MCF 10A (cell line): ENCODE results near the gene MXD3. TPM values are rescaled to one million over a fixed set of nuclear protein-coding genes. Genes with fewer than 3 reads are reported as not detected.
A peak's percentile ranks its signal among the peaks of the same experiment; 100 is the strongest.

Experiments used
- BruUV-seq: library from RNA; stranded (reverse); fragments of 400-500 nt; replicated peaks from 2 replicates; lab custom pipeline; 2021; lab: Mats Ljungman, UMichigan
- CTCF ChIA-PET: fragments of 300-600 bp; sonication (Branson Sonifier 250); formaldehyde crosslinking; extraction: SDS; loops from one replicate; lab custom pipeline; 2021; ENCODE audit warnings: antibody characterized with exemption, inconsistent platforms; lab: Yijun Ruan, JAX
- POLR2A ChIA-PET: fragments of 300-600, 350-650 bp; sonication (Branson Sonifier 250); formaldehyde crosslinking; extraction: SDS; loops from one replicate; lab custom pipeline; 2020; ENCODE audit warnings: antibody characterized with exemption, inconsistent platforms; lab: Yijun Ruan, JAX
- DNase-seq: peaks from one replicate; pipeline ENCODE4 v3.0.0-alpha.2; 2018; ENCODE audit not compliant: unreplicated experiment
- H3K27ac Mint-ChIP-seq: one replicate; pipeline ENCODE4 v1.8.0; 2022; ENCODE audit warnings: mild to moderate bottlenecking, low read depth, mixed read lengths; ENCODE audit not compliant: unreplicated experiment
- H3K27me3 Mint-ChIP-seq: one replicate; pipeline ENCODE4 v1.8.0; 2022; ENCODE audit warnings: mixed read lengths; ENCODE audit not compliant: insufficient read depth, unreplicated experiment
- H3K36me3 Mint-ChIP-seq: one replicate; pipeline ENCODE4 v1.8.0; 2022; ENCODE audit warnings: mild to moderate bottlenecking, moderate library complexity, mixed read lengths; ENCODE audit not compliant: insufficient read depth, unreplicated experiment
- H3K4me1 Mint-ChIP-seq: one replicate; pipeline ENCODE4 v1.8.0; 2022; ENCODE audit warnings: mixed read lengths; ENCODE audit not compliant: insufficient read depth, unreplicated experiment
- H3K4me3 Mint-ChIP-seq: one replicate; pipeline ENCODE4 v1.8.0; 2022; ENCODE audit warnings: mild to moderate bottlenecking, moderate library complexity, mixed read lengths; ENCODE audit not compliant: unreplicated experiment
- H3K9me3 Mint-ChIP-seq: one replicate; pipeline ENCODE4 v1.8.0; 2022; ENCODE audit warnings: mixed read lengths; ENCODE audit not compliant: unreplicated experiment
- CTCF ChIP-seq: fragments of 200-600 bp; IDR thresholded peaks from one replicate; pipeline ENCODE4 v1.8.0; 2022; ENCODE audit warnings: antibody characterized with exemption, mild to moderate bottlenecking; ENCODE audit not compliant: unreplicated experiment
- intact Hi-C: fragments of 100-400 bp; cut with micrococcal nuclease; formaldehyde crosslinking; loops from 2 replicates; pipeline ENCODE4 v1.14.1; 2022
- total RNA-seq: library from RNA; stranded (reverse); gene quantifications from 2 replicates; pipeline ENCODE4 v1.2.3, GENCODE V29; 2022

The MXD3 gene
- total RNA-seq, 1 experiment from 2014 or later, result 13.2 TPM

- Mint-ChIP-seq H3K27ac (peak overlapping the region; percentile 98), H3K4me3 (peak overlapping the region; percentile 93), H3K36me3 (peaks cover 19% of the 10 kb centered on the region), H3K9me3 (no peaks in the 10 kb centered on the region), H3K4me1 (peaks cover 27% of the 10 kb centered on the region), H3K27me3 (no peaks in the 10 kb centered on the region)
- ChIA-PET CTCF (interaction anchor here (0.6 to 5.2 kb wide), 11 partner anchors 11 to 52 kb away, joined by 3 to 44 read pairs (median 9); no protein-coding TSS in a partner anchor), POLR2A (interaction anchor here (0.6 to 4.1 kb wide), 27 partner anchors 10 to 1279 kb away, joined by 3 to 58 read pairs (median 4); partner anchors contain the start of genes DDX41, GRK6, PDLIM7 and PRELID1)
- TF ChIP-seq CTCF, result no peak
- BruUV-seq, result TSS peak; percentile 44
- no peak for DNase-seq
- intact Hi-C loops, result no loop called here
Measured at GRCh38 chr5:177350776-177351391, 39.2 kb upstream of the MXD3 start.

GRCh38 chr5:177349762-177350161 lies 38.1 kb upstream of the MXD3 start:
- Mint-ChIP-seq H3K36me3 (peaks cover 30% of the 10 kb centered on the region), H3K4me3 (peak overlapping the region; percentile 93), H3K4me1 (peaks cover 27% of the 10 kb centered on the region), H3K27me3 (no peaks in the 10 kb centered on the region), H3K9me3 (no peaks in the 10 kb centered on the region), H3K27ac (peak overlapping the region; percentile 98)
- ChIA-PET POLR2A (interaction anchor here (0.6 to 4.1 kb wide), 8 partner anchors 21 to 608 kb away, joined by 3 to 58 read pairs (median 7); partner anchors contain the start of genes PRELID1 and RAB24), CTCF (interaction anchor here (0.6 to 5.2 kb wide), 9 partner anchors 15 to 811 kb away, joined by 3 to 44 read pairs (median 8); no protein-coding TSS in a partner anchor)
- intact Hi-C loops, result no loop called here
- no TSS peak for BruUV-seq
- TF ChIP-seq CTCF, result no peak
- no peak for DNase-seq

GRCh38 chr5:177349362-177349647 lies 37.6 kb upstream of the MXD3 start:
- no TSS peak for BruUV-seq
- H3K36me3 Mint-ChIP-seq, result peaks cover 34% of the 10 kb centered on the region
- CTCF ChIA-PET, result interaction anchor here (0.6 to 5.2 kb wide), 8 partner anchors 19 to 213 kb away, joined by 3 to 44 read pairs (median 6); no protein-coding TSS in a partner anchor
- H3K9me3 Mint-ChIP-seq, result no peaks in the 10 kb centered on the region
- TF ChIP-seq CTCF, result no peak
- H3K27ac Mint-ChIP-seq, result no peak overlapping the region
- POLR2A ChIA-PET, result interaction anchor here (0.6 to 1.1 kb wide), 2 partner anchors 77 to 608 kb away, joined by 3 to 4 read pairs; no protein-coding TSS in a partner anchor
- H3K4me1 Mint-ChIP-seq, result peaks cover 27% of the 10 kb centered on the region
- peak overlapping the region; percentile 93 for H3K4me3 Mint-ChIP-seq
- DNase-seq, result no peak
- H3K27me3 Mint-ChIP-seq, result no peaks in the 10 kb centered on the region
- intact Hi-C loops, result no loop called here

- CTCF ChIA-PET, result interaction anchor here (0.6 to 2.9 kb wide), 5 partner anchors 23 to 234 kb away, joined by 3 to 11 read pairs (median 4); no protein-coding TSS in a partner anchor
- POLR2A ChIA-PET, result interaction anchor here (1.6 kb wide), 1 partner anchor 21 kb away, joined by 3 read pairs; no protein-coding TSS in a partner anchor
- peaks cover 34% of the 10 kb centered on the region for H3K36me3 Mint-ChIP-seq
Measured at GRCh38 chr5:177347699-177348098, 36.0 kb upstream of the MXD3 start.

More at GRCh38 chr5:177347699-177348098, 36.0 kb upstream of the MXD3 start:
- Mint-ChIP-seq H3K4me3 (no peak overlapping the region), H3K27me3 (no peaks in the 10 kb centered on the region), H3K27ac (no peak overlapping the region), H3K4me1 (peaks cover 32% of the 10 kb centered on the region), H3K9me3 (no peaks in the 10 kb centered on the region)
- no peak for TF ChIP-seq CTCF
- no peak for DNase-seq
- intact Hi-C loops, result no loop called here
- BruUV-seq, result no TSS peak
